Fibroblast of lung (primary cell): ENCODE data around the gene MXRA8. TPM values are rescaled to one million over a fixed set of nuclear protein-coding genes. Genes with fewer than 3 reads are reported as not detected.
A peak's percentile ranks its signal among the peaks of the same experiment; 100 is the strongest.

ENCODE experiments used
- DNase-seq, 2 donors: peaks; one replicate each; pipeline versions ENCODE4 v3.0.0 to v3.0.0-alpha.2; 2010; ENCODE audit warnings: low read depth in 2 of 2
- H2AFZ ChIP-seq: 2 replicates; pipeline ENCODE4 v1.5.1; 2012; ENCODE audit warnings: low read length, control low read depth, inconsistent platforms
- H3K27ac ChIP-seq: 2 replicates; pipeline ENCODE4 v1.5.1; 2011; ENCODE audit warnings: low read length, control low read depth; ENCODE audit not compliant: insufficient read depth
- H3K27me3 ChIP-seq: 2 replicates; pipeline ENCODE4 v1.5.1; 2011; ENCODE audit warnings: mild to moderate bottlenecking, low read length; ENCODE audit not compliant: control insufficient read depth, insufficient read depth
- H3K36me3 ChIP-seq: 2 replicates; pipeline ENCODE4 v1.5.1; 2011; ENCODE audit warnings: low read length; ENCODE audit not compliant: control insufficient read depth, insufficient read depth
- H3K4me1 ChIP-seq: 2 replicates; pipeline ENCODE4 v1.5.1; 2011; ENCODE audit warnings: low read length; ENCODE audit not compliant: control insufficient read depth, insufficient read depth; ENCODE audit errors: extremely low read depth
- H3K4me2 ChIP-seq: 2 replicates; pipeline ENCODE4 v1.5.1; 2011; ENCODE audit warnings: low read length, control low read depth; ENCODE audit not compliant: insufficient read depth; ENCODE audit errors: extremely low read depth
- H3K4me3 ChIP-seq, 4 experiments: fragments of 200-600 bp in 1 of 4; sonication (generic) in 1 of 4; replicated peaks in 1 of 4; 2 replicates each; pipeline ENCODE4 v1.5.1; 2011 to 2016; ENCODE audit warnings: low read length in 4 of 4, low read depth in 3 of 4, mild to moderate bottlenecking in 3 of 4, control low read depth in 2 of 4, inconsistent platforms in 1 of 4, mixed read lengths in 1 of 4; ENCODE audit not compliant: insufficient read depth in 1 of 4; ENCODE audit errors: control extremely low read depth in 1 of 4
- H3K79me2 ChIP-seq: 2 replicates; pipeline ENCODE4 v1.5.1; 2012; ENCODE audit warnings: mild to moderate bottlenecking, low read length, inconsistent platforms; ENCODE audit not compliant: control insufficient read depth, insufficient read depth
- H3K9ac ChIP-seq: 2 replicates; pipeline ENCODE4 v1.5.1; 2011; ENCODE audit warnings: mild to moderate bottlenecking, low read length, control low read depth; ENCODE audit not compliant: insufficient read depth
- H3K9me3 ChIP-seq: 2 replicates; pipeline ENCODE4 v1.5.1; 2012; ENCODE audit warnings: low read depth, low read length; ENCODE audit not compliant: control insufficient read depth, insufficient read depth
- H4K20me1 ChIP-seq: 2 replicates; pipeline ENCODE4 v1.5.1; 2011; ENCODE audit warnings: low read length; ENCODE audit not compliant: control insufficient read depth, insufficient read depth; ENCODE audit errors: extremely low read depth
- CTCF ChIP-seq, 2 donors: IDR thresholded peaks in 1 of 2; conservative IDR thresholded peaks in 1 of 2; 1 replicate in 1 of 2; 2 replicates in 1 of 2; pipeline ENCODE4 v1.5.1; 2011 to 2012; ENCODE audit warnings: low read length in 2 of 2, control low read depth in 1 of 2, inconsistent platforms in 1 of 2, low read depth in 1 of 2, mild to moderate bottlenecking in 1 of 2
- EZH2 ChIP-seq: IDR thresholded peaks from 2 replicates; pipeline ENCODE4 v1.5.1; 2012; ENCODE audit warnings: low read length, control low read depth, mild to moderate bottlenecking; ENCODE audit errors: missing control alignments
- polyA plus RNA-seq, 2 donors: library from polyadenylated mRNA; depleted of rRNA in 1 of 2; stranded (reverse) in 1 of 2; unstranded in 1 of 2; fragments of >200 nt; gene quantifications; 2 replicates each; pipeline ENCODE4 v1.2.1, GENCODE V29; 2011 to 2012; ENCODE audit warnings: missing spikeins in 1 of 2
- total RNA-seq: library from RNA; depleted of rRNA; stranded (reverse); fragments of >200 nt; gene quantifications from 2 replicates; pipeline ENCODE4 v1.2.1, GENCODE V29; 2014

The MXRA8 gene
- total and polyA plus RNA-seq, 2 donors (not counting 1 experiment from before 2014, with no cell fraction given) = 205 to 397 TPM

- peaks cover 48% of the 10 kb centered on the region for H3K79me2 ChIP-seq
- no peak for DNase-seq
- no peak for TF ChIP-seq CTCF (conservative IDR thresholded peaks at IDR 0.05 in 1 of 2, IDR thresholded peaks at IDR 0.05 in 1 of 2; ENCODE audit: low read depth in 1 of 2, low read length in 2 of 2)
- TF ChIP-seq EZH2 = no peak
- peaks cover 20% of the 10 kb centered on the region for H3K36me3 ChIP-seq
- H3K4me1 ChIP-seq = peaks cover 23% of the 10 kb centered on the region
- peak overlapping the region; percentile 65 for H3K27ac ChIP-seq
- H3K27me3 ChIP-seq = no peaks in the 10 kb centered on the region
- no peak overlapping the region for H2AFZ ChIP-seq
- peak overlapping the region; percentile 99 for H3K4me2 ChIP-seq
- peak overlapping the region; percentile 66 to 84 (median 78) for H3K4me3 ChIP-seq
- H4K20me1 ChIP-seq = no peaks in the 10 kb centered on the region
- no peaks in the 10 kb centered on the region for H3K9me3 ChIP-seq
- H3K9ac ChIP-seq = peak overlapping the region; percentile 71
Measured at GRCh38 chr1:1306661-1307260, 51.6 kb downstream of the MXRA8 start.

- no peak overlapping the region for H2AFZ ChIP-seq
- H3K79me2 ChIP-seq = peaks cover 48% of the 10 kb centered on the region
- peak overlapping the region; percentile 48 for H3K9ac ChIP-seq
- no peaks in the 10 kb centered on the region for H3K9me3 ChIP-seq
- H3K36me3 ChIP-seq = peaks cover 18% of the 10 kb centered on the region
- TF ChIP-seq EZH2 (no peak), CTCF (conservative IDR thresholded peaks at IDR 0.05 in 1 of 2, IDR thresholded peaks at IDR 0.05 in 1 of 2; ENCODE audit: low read depth in 1 of 2, low read length in 2 of 2) (peak; percentile 9 to 38)
- no peak for DNase-seq
- peak overlapping the region; percentile 99 for H3K4me2 ChIP-seq
- peak overlapping the region; percentile 66 to 84 (median 78) for H3K4me3 ChIP-seq
- no peaks in the 10 kb centered on the region for H4K20me1 ChIP-seq
- H3K27ac ChIP-seq = peak overlapping the region; percentile 39
- peaks cover 23% of the 10 kb centered on the region for H3K4me1 ChIP-seq
- H3K27me3 ChIP-seq = no peaks in the 10 kb centered on the region
Measured at GRCh38 chr1:1306070-1306660, 52.2 kb downstream of the MXRA8 start.

GRCh38 chr1:1305300-1306069 is 52.9 kb downstream of the MXRA8 start:
- Histone ChIP-seq H3K4me2 (peak overlapping the region; percentile 99), H3K9ac (peak overlapping the region; percentile 48), H3K4me1 (peaks cover 23% of the 10 kb centered on the region)

More at GRCh38 chr1:1305300-1306069, 52.9 kb downstream of the MXRA8 start:
- H3K79me2 ChIP-seq = peaks cover 48% of the 10 kb centered on the region
- H3K4me3 ChIP-seq = peak overlapping the region; percentile 66 to 84 (median 78)
- peak; percentile 73 to 80 for DNase-seq
- no peaks in the 10 kb centered on the region for H3K9me3 ChIP-seq
- no peak for TF ChIP-seq CTCF (conservative IDR thresholded peaks at IDR 0.05 in 1 of 2, IDR thresholded peaks at IDR 0.05 in 1 of 2; ENCODE audit: low read depth in 1 of 2, low read length in 2 of 2)
- TF ChIP-seq EZH2 = no peak
- H3K27me3 ChIP-seq = no peaks in the 10 kb centered on the region
- H3K36me3 ChIP-seq = peaks cover 13% of the 10 kb centered on the region
- peak overlapping the region; percentile 39 for H3K27ac ChIP-seq
- no peaks in the 10 kb centered on the region for H4K20me1 ChIP-seq
- no peak overlapping the region for H2AFZ ChIP-seq
